Activated CD8-positive, alpha-beta memory T cell treated with anti-CD3 and anti-CD28 coated beads for 48 hours (primary cell): Measurements from ENCODE around the gene AEBP1.
A peak's percentile ranks its signal among the peaks of the same experiment; 100 is the strongest.

Experiments used
- DNase-seq, 3 experiments: peaks; one replicate each; pipeline ENCODE4 v3.0.0-alpha.2; 2020; ENCODE audit warnings: low read depth in 2 of 3, low spot score in 2 of 3

Gene AEBP1

DNA sequence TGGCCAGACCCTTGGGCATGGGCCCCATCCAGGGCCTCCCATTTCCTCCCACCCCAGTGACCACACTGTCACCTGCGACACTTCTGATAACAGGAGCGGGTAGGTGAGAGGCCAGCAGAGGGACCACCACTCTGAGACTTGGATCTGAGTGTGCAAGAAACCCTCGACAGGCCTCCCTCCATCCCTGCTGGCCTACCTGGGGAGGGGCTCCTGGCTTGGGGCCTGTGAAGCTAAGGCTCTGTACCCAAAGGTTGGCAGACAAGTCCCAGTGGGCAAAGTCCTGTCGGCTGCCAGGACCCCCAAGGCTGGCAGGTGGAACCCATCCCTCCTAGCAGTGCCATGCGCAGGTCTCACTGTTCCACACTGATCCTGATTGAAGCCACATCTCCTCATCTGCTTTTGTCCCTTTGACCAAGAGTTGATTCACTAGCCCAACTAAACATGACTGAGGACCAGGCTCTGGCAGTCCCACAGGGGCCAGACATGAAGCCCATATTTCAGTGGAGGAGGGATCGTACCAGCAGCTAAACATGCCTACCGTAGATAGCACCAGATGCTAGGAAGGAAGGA, 37.6 kb upstream of the AEBP1 start:
- DNase-seq, result no peak

GRCh38 chr7:44067064-44067951, 36.8 kb upstream of the AEBP1 start:
- no peak for DNase-seq

GRCh38 chr7:44068054-44068453, 36.1 kb upstream of the AEBP1 start:
- DNase-seq, result no peak

DNA sequence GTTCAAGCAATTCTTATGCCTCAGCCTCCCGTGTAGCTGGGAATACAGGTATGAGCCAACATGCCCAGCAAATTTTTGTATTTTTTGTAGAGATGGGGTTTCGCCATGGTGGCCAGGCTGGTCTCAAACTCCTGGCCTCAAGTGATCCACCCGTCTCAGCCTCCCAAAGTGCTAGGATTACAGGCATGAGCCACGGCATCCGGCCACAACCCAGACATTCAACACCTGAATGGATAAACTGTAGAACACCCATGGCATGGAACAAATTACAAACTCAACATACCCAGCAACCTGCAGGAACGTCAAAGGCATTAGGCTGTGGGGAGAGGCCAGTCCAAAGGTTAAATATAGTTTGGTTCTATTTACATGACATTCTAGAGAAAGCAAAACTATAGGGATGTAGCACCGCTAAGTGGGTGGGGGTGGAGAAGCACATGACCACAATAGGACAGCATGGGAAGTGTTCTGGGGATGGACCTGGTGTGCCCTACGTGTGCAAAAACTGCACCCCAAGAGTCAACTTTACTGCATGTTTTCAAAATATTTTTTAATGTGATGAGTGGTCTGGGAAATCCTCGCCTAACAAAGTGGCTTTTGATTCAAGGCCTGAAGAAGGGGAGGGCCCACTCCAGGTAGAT, 32.3 kb upstream of the AEBP1 start:
- no peak for DNase-seq

DNA sequence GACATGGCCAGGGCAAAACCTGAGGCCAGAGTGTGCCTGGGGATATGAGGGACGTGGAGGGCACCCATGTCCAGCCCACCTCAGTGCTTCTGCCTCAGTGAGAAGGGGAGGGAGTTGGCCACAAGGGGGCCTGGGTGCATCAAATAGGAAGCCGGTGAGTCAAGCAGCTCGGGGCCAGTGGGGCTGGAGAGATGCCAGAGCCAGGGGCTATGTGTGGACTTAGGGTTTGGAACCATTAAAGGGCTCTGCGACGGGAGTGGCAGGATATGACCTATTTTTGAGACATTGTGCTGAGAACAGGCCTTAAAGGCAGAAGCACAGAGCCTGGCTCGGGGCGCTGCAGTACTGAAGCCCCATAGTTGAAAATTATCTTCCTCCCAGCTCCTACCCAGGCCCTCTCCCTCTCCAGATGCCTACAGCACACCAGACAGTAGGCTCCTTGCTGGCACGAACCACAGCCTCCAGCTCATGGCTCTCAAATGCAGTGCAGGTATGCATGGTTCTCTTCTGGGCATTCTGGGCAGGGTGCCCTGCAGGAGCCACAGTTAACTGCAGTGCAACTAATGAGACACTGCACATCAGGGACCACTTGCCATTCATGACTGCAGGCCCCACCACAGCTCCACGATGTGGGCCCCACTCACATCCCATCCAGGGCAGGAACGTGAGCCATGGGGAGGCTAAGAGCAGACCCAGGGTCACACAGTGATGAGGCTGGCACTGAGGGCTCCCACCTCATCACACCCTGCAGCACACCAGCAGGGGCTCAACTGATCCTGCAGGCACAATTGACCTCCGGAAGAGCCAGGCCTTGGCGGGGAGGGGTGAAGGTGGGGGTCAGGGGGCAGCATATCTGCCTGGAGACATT, 31.5 kb upstream of the AEBP1 start:
- DNase-seq, result no peak

GRCh38 chr7:44073664-44074348, 30.3 kb upstream of the AEBP1 start:
- peak in 1 of 3 experiments; percentile 43 for DNase-seq

GRCh38 chr7:44074349-44074695, 29.8 kb upstream of the AEBP1 start:
- DNase-seq, result no peak

DNA sequence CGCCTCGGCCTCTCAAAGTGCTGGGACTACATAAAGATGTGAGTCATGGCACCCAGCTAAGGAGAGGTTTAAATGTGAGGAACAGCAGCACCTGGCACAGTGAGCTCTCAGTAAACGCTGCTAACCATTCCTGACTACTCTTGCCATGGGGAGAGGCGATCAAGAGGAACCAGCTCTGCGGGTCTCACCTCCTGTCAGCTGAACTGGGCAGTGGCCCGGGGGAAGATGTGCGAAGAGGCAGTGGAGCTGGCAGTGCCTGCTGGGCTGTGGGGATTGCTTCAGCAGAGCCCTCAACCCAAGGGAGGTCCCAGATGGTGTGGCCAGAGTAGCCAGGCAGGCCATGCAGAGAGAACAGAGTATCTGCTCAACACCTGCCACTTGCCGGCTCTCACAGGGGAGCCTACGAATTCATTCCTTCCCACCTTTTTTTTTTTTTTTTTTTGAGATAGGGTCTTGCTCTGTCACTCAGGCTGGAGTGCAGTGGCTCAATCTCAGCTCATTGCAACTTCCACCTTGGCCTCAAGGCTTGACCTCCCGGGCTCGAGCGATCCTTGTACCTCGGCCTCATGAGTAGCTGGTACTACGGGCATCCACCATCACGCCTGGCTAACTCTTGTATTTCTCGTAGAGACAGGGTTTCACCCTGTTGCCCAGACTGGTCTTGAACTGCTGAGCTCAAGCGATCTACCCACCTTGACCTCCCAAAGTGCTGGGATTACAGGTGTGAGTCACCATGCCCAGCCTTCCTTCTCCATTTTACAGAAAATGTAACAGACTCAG, 28.7 kb upstream of the AEBP1 start:
- DNase-seq, result no peak

DNA sequence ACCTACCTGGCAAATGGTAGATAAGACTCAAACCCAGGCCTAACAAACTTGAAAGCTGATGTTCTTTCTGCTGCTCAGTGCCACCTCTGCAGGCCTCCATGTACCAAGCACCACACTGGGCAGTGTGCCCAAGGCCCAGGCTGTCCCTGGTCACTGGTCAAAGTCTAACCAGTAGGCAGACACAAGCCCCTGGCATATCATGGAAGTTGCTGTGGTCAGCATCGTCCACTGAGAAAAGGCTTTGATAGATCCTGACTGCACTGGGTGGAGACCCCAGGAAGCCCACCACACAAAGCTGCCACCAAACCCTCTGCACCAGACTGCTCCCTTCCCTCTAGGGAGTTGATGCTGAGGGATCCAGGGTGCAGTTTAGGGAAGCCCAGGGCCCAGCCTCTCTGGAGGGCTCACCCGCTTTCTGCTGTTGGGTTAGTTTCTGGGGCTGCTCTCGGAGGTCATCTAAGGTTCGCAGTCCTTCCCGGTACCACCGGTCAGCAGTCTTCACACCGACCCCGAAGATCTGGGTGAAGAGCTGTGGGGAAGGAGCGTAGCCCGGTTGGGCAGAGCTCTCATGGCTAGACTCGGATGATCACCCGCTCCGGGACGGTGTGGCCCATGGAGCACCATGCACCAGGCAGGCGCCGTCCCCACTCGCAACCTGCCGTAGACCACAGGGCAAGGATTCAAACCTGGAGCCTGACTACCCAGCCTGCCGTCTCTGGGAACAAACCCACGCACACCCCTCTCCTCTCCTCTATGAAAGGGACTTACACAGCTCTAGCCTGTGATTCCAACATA, 27.8 kb upstream of the AEBP1 start:
- no peak for DNase-seq

- DNase-seq, result no peak
These were observed 27.1 kb upstream of the AEBP1 start for GRCh38 chr7:44077061-44077460.

DNA sequence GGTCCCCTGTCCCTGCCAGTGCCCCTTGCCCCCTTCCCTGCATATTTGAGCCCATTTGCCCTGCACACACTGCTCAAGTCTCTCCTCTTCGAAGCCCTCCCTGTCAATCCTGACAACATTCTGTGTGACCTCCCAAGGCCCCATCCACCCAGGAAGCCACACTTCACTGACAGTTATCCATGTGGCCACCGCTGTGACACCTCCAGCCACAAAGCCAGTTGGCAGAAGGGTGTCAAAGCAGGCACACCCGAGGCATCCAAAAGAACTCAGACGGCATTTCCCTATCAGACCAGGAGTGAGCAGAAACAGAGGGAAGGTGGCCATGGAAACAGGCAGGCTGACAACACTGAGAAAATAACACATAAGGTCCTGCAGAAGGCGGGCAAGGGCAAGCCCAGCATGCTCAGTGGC, 26.5 kb upstream of the AEBP1 start:
- no peak for DNase-seq

DNA sequence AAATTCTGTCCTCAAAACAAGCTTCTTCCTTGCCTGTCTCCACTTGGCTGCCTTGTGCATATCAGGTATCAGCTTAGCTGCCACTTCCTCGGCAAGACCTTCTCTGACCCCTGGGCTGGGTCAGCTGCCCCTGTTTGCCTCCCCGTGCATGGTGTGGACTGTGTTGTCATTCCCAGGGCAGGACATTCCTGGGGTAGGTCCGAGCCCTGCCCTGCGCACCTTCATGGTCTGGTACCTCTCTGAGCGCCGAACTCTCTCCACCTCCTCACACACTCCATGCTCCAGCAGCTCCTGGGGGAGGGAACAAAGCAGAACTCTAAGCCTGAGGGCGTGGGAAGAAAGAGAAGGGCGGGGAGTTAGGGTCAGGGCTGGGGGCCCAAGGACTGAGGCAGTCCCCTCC, 25.6 kb upstream of the AEBP1 start:
- no peak for DNase-seq

- DNase-seq, result no peak
These were observed 24.7 kb upstream of the AEBP1 start for GRCh38 chr7:44079331-44080021.

- no peak for DNase-seq
These were observed 24.0 kb upstream of the AEBP1 start for GRCh38 chr7:44080118-44080517.

DNA sequence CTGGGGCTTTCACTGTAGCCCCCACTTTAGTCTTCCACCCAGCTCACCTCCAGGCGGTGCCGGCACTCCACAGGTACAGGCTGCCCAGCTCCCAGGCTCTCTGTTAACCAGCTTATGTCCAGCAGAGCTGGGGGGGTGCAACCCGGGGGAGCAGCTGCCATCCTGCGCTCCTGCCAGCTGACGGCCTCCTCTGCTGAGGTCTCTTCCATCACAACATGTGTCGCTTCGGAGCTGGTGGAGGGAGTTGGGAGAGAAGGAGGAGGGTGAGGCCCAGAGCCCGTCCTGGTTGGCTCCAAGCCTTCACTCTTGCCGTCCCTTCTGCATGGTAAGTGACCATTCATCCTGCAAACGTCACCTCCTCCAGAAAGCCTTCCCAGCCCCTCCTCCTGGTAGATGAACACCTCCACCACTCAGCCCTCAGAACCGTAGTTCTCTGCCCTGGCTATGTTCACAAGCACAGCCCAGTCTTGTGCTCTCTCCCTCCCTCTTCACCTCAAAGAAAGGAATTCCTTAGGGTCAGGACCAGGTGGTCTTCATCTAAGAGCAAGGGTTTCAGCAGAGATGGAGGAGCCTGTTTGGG, 23.4 kb upstream of the AEBP1 start:
- DNase-seq, result no peak

DNA sequence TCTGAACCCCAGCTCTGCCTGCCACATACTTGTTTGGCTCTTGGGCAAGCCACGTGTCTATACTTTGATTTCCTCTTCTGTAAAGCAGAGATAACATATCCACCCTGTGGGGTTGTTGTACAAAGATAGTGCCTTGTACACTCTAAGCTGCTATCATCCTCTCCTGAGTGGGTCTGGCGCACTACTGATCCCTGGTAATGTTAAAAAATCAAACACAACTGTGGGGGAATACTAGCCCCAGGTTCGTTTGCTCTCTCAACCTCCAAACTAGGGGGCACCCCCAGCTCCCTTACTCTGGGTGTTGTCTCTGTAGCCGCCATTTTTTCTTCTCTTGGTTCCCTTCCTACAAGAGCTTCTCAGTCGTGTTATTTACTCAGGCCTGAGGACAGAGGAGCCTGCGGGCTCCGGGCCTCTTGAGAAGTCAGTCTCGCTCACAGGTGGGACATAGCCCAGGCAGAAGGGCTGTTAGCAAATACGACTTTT, 22.8 kb upstream of the AEBP1 start:
- no peak for DNase-seq

- DNase-seq, result peak; percentile 80 to 97 (median 87)
These were observed 21.5 kb upstream of the AEBP1 start for GRCh38 chr7:44082541-44083207.

DNA sequence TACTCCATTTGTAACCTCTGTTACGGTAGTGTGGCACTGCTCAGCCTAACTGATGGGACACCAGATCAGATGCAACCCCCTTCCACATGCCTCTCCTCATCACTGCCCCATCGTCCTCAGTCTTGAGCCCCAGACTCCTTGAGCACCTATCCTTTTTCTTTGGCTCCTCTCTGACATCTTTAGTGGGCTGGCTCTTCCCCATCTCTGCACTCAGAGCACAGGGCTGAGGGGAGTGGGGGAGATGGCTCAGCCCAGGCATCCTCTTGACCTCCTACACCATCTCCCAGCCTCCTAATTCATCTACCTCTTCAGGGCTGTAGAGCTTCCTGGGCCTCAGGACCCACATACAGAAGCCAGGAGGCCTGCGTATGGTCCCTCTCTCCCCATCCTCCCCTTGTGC, 20.3 kb upstream of the AEBP1 start:
- no peak for DNase-seq
